GM12878 (cell line): ENCODE results near the gene MAZ. TPM values are rescaled to one million over a fixed set of nuclear protein-coding genes. Genes with fewer than 3 reads are reported as not detected.

ENCODE experiments used
- BHLHE40 ChIP-seq, 2 experiments: fragments of 450-650 bp in 1 of 2; IDR thresholded peaks; 2 replicates each; pipeline ENCODE4 v1.6.1; 2011 to 2017; ENCODE audit warnings: low read depth in 2 of 2, borderline replicate concordance in 1 of 2, improper control_type of control experiment in 1 of 2, low read length in 1 of 2, mild to moderate bottlenecking in 1 of 2
- ELK1 ChIP-seq: IDR thresholded peaks from 2 replicates; pipeline ENCODE4 v1.6.1; 2012; ENCODE audit warnings: low read depth, low read length, improper control_type of control experiment
- IKZF1 ChIP-seq: fragments of 450-650 bp; conservative IDR thresholded peaks from 2 replicates; pipeline ENCODE4 v1.6.1; 2017; ENCODE audit warnings: antibody characterized with exemption, mild to moderate bottlenecking
- IRF4 ChIP-seq: IDR thresholded peaks from 2 replicates; pipeline ENCODE4 v1.6.1; 2011; ENCODE audit warnings: low read depth, low read length
- POLR2A ChIP-seq: IDR thresholded peaks from 2 replicates; pipeline ENCODE4 v1.6.1; 2011; ENCODE audit warnings: low read depth, mild to moderate bottlenecking, low read length
- PRDM15 ChIP-seq: fragments of 450-650 bp; formaldehyde crosslinking; IDR thresholded peaks from 2 replicates; pipeline ENCODE4 v1.4.0; 2020; ENCODE audit warnings: mild to moderate bottlenecking, moderate library complexity
- SMARCA5 ChIP-seq: fragments of 450-650 bp; IDR thresholded peaks from 2 replicates; pipeline ENCODE4 v1.6.1; 2017; ENCODE audit warnings: mild to moderate bottlenecking
- SUZ12 ChIP-seq: fragments of 200-600 bp; sonication (generic); IDR thresholded peaks from one replicate; pipeline ENCODE4 v1.6.1; 2018; ENCODE audit warnings: antibody characterized with exemption, mild to moderate bottlenecking; ENCODE audit not compliant: unreplicated experiment
- YY1 ChIP-seq: IDR thresholded peaks from 2 replicates; pipeline ENCODE4 v1.6.1; 2011; ENCODE audit warnings: low read depth, mild to moderate bottlenecking, low read length
- polyA plus RNA-seq, 11 experiments: library from polyadenylated mRNA; depleted of rRNA in 4 of 11; unstranded in 6 of 11; stranded (reverse) in 5 of 11; fragments of >200 nt; fragmentation: Nextera tagmentation in 4 of 11; fragmentation: Illumina TruSeq in 1 of 11; extraction: Ambion mirVana in 4 of 11; extraction: Trizol in 1 of 11; gene quantifications; 1 replicate in 1 of 11; 2 replicates in 10 of 11; pipeline versions ENCODE4 v1.2.1 to v1.2.3, GENCODE V29; 2011 to 2016; ENCODE audit warnings: inconsistent platforms in 2 of 11, missing spikeins in 2 of 11, low read depth in 1 of 11
- total RNA-seq, 4 experiments: library from RNA; depleted of rRNA in 3 of 4; stranded (reverse); fragments of >200 nt in 3 of 4; fragmentation: Illumina TruSeq in 1 of 4; extraction: Trizol in 1 of 4; gene quantifications; 2 replicates each; pipeline versions ENCODE4 v1.2.1 to v1.2.3, GENCODE V29; 2013 to 2021

MAZ gene
- total and polyA plus RNA-seq, 10 of the 15 experiments (the other 5 are each of a cell fraction or from before 2014, with no cell fraction given), result 23.9 to 309 (median 116) TPM

- TF ChIP-seq IRF4 (no peak), SMARCA5 (no peak), YY1 (peak; percentile 52; the same call in 1 of the 2 replicates), ELK1 (no peak), SUZ12 (no peak), IKZF1 (0 out of 2 replicates have a peak, but pooled peaks have one; percentile 18), POLR2A (peak; percentile 76), BHLHE40 (IDR thresholded peaks at IDR 0.05; ENCODE audit: borderline replicate concordance in 1 of 2, low read depth in 2 of 2, low read length in 1 of 2) (peak in 1 of 2 experiments; percentile 34; a peak in 1 of 4 replicates), PRDM15 (no peak)
Measured at GRCh38 chr16:29806641-29807425, 504 bp downstream of the MAZ start (continued).
